ENCODE results near the gene EVA1C.

GRCh38 chr21:32372755-32373154 lies 39.8 kb upstream of the EVA1C start:
- TF ChIP-seq TAF1 (IDR thresholded peaks at IDR 0.05; ENCODE audit: low read depth) (no peak), EZH2 (IDR thresholded peaks at IDR 0.05; ENCODE audit: borderline replicate concordance, insufficient read depth, low read length, poor library complexity, severe bottlenecking) (no peak), EP300 (conservative IDR thresholded peaks at IDR 0.05; ENCODE audit: poor library complexity, severe bottlenecking) (no peak), REST (IDR thresholded peaks at IDR 0.05; ENCODE audit: borderline replicate concordance) (no peak), MXI1 (conservative IDR thresholded peaks at IDR 0.05; ENCODE audit: poor library complexity, severe bottlenecking) (no peak), POLR2AphosphoS5 (IDR thresholded peaks at IDR 0.05) (no peak), RAD21 (conservative IDR thresholded peaks at IDR 0.05) (no peak)
- TF ChIP-seq, protein P1, sequence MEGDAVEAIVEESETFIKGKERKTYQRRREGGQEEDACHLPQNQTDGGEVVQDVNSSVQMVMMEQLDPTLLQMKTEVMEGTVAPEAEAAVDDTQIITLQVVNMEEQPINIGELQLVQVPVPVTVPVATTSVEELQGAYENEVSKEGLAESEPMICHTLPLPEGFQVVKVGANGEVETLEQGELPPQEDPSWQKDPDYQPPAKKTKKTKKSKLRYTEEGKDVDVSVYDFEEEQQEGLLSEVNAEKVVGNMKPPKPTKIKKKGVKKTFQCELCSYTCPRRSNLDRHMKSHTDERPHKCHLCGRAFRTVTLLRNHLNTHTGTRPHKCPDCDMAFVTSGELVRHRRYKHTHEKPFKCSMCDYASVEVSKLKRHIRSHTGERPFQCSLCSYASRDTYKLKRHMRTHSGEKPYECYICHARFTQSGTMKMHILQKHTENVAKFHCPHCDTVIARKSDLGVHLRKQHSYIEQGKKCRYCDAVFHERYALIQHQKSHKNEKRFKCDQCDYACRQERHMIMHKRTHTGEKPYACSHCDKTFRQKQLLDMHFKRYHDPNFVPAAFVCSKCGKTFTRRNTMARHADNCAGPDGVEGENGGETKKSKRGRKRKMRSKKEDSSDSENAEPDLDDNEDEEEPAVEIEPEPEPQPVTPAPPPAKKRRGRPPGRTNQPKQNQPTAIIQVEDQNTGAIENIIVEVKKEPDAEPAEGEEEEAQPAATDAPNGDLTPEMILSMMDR (IDR thresholded peaks at IDR 0.05; ENCODE audit: poor library complexity, severe bottlenecking), result no peak
